ENCODE data around the gene NEMP1. TPM values are rescaled to one million over a fixed set of nuclear protein-coding genes. Genes with fewer than 3 reads are reported as not detected.
A peak's percentile ranks its signal among the peaks of the same experiment; 100 is the strongest.

NEMP1 gene
- total and polyA plus RNA-seq, 2 donors = 8.5 to 18.0 TPM

DNA sequence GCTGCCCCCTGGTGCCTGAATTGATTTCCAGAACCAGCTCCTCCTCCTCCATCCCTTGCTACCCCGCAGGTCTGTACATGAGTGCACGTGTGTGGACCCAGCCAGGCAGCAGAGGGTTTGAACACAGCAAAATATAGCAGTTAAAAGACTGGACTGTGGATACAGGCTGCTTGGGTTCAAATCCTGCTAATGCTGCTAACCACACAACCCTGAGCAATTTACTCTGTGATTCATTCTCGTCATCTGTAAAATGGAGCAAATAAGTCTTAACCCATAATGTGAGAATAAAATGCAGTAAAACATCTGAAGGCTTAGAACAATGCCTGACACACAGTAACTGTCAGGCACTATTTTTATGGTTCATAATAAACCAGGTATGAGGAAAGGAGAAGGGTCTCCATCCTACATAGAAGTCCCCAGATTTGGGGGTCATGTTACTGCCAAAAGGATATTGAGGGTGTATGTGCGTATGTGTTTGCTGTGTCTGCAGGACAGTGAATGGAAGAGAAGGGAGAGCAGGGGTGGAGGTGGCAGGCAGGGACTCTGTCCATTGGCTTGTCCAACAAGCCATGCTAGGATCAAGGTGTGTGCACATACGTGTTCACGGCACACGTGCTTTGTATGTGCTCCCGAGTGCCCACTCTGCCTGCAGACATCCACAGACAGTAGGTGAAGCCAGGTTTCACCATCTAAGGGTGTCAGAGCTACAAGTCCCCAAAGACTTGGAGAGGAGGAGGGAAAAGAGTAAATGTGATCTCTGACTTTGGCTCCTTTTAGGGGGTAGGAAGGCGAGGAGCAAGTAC, 34.1 kb upstream of the NEMP1 start:
- no peak for DNase-seq (ENCODE audit: extremely low spot score)
- Histone ChIP-seq H3K27ac (ENCODE audit: low read depth) (peak overlapping the region; percentile 81), H3K4me3 (ENCODE audit: low read depth, low read length) (no peak overlapping the region), H3K36me3 (ENCODE audit: insufficient read depth) (no peaks in the 10 kb centered on the region), H3K4me1 (ENCODE audit: insufficient read depth) (no peaks in the 10 kb centered on the region)
- WGBS = 62% methylated on average over 9 of the region's 9 CpGs

- peak; percentile 69 for DNase-seq (ENCODE audit: extremely low spot score)
- H3K36me3 ChIP-seq (ENCODE audit: insufficient read depth) = peaks cover 2% of the 10 kb centered on the region
- no peaks in the 10 kb centered on the region for H3K4me1 ChIP-seq (ENCODE audit: insufficient read depth)
- H3K27ac ChIP-seq (ENCODE audit: low read depth) = peak within 1 kb of the TSS; percentile 99
- H3K4me3 ChIP-seq (ENCODE audit: low read depth, low read length) = peak within 1 kb of the TSS; percentile 59
- WGBS = under 1% methylated on average over 13 of the region's 13 CpGs
These were observed 32.6 kb upstream of the NEMP1 start, which contains the start of gene STAT6 for GRCh38 chr12:57111031-57111734. Gene STAT6 (minus strand): TSS chr12:57111362. CDS start chr12:57108278, 3,084 bp downstream.

DNA sequence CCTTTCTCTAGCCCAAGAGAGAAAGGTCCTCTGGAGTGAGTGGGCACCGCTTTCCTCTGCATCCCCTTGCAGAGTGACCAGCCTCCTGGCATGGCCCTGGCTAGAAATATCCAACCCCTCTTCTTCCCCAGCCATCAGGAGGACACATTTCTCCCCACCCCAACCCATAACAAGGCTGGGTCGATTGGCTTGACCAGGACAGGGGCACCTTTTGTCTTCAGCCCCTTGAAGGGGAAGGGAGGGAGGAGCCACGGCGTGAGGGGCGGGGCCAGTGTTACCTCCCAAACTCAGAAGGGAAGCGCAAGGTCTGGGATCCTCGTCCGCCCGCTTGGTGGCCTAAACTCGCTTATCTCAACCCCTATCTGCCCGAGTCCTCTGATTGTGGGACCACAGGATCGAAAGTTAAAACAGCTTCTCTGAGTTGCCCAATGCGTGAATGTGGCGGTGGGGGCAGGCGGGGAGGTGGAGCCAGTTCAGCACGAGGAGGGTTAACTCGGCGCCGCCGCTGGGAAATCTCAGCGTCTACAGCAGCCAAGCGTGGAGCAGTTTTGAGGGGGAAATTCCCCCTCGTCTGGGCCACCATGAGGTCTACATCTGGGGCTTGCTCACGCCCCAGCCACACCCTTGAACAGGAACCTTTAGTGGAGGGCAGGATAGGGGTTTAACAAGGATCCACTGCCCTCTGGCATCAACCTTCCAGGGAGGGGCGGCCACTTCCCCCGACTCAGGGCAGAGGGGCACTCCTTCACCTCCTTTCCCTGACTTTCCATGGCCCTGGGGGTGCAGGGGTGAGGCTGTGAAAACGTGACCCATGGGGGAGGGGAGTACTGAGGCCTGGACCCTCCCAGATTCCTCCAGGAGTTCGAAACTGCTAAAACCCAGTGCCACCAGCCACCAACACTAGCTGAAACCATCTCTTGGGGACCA, 31.8 kb upstream of the NEMP1 start:
- Histone ChIP-seq H3K36me3 (ENCODE audit: insufficient read depth) (peaks cover 2% of the 10 kb centered on the region), H3K4me1 (ENCODE audit: insufficient read depth) (no peaks in the 10 kb centered on the region), H3K4me3 (ENCODE audit: low read depth, low read length) (peak overlapping the region; percentile 59), H3K27ac (ENCODE audit: low read depth) (peak overlapping the region; percentile 99)
- 3% methylated on average over 28 of the region's 28 CpGs for WGBS
- no peak for DNase-seq (ENCODE audit: extremely low spot score)

GRCh38 chr12:57109207-57110103, 30.9 kb upstream of the NEMP1 start:
- Histone ChIP-seq H3K27ac (ENCODE audit: low read depth) (peak overlapping the region; percentile 99), H3K36me3 (ENCODE audit: insufficient read depth) (peaks cover 2% of the 10 kb centered on the region), H3K4me1 (ENCODE audit: insufficient read depth) (no peaks in the 10 kb centered on the region), H3K4me3 (ENCODE audit: low read depth, low read length) (peak overlapping the region; percentile 59)
- WGBS = 52% methylated on average over 7 of the region's 7 CpGs
- DNase-seq (ENCODE audit: extremely low spot score) = no peak

DNA sequence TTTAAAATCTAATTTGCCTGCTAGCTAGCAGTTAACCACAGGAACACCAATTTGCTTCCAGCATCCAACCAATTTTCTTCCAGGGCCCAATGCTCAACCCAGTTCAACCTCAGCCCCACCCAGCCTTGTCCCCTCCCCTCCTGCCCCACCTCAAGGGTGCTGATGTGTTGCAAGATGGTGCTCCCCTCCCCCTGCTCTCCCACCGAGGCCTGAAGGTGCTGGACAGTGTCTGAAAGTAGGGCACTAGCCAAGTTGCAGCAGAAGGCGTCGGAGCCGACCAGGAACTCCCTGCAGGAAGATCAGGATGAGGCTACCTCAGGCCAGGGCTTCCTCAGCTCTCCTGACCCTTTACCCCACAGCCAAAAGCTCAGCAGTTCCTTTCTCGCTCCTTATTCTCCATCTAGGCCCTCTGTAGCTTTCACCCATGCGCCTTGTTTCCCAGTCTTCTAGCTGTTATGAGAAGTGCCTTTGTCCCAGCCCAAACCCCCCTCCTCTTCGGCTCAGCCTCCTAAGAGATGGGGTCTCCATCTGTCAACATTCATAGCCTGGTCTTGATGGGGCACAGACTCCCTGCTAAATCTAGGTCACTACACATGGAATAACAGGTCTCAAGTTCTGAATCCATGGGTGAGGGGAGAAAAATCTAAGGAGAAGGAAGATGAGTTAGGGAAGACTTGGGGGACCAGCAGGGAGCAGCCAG, 29.0 kb upstream of the NEMP1 start:
- no peak for DNase-seq (ENCODE audit: extremely low spot score)
- Histone ChIP-seq H3K4me3 (ENCODE audit: low read depth, low read length) (no peak overlapping the region), H3K4me1 (ENCODE audit: insufficient read depth) (no peaks in the 10 kb centered on the region), H3K27ac (ENCODE audit: low read depth) (no peak overlapping the region), H3K36me3 (ENCODE audit: insufficient read depth) (peaks cover 2% of the 10 kb centered on the region)
- WGBS = 51% methylated on average over 7 of the region's 7 CpGs

DNA sequence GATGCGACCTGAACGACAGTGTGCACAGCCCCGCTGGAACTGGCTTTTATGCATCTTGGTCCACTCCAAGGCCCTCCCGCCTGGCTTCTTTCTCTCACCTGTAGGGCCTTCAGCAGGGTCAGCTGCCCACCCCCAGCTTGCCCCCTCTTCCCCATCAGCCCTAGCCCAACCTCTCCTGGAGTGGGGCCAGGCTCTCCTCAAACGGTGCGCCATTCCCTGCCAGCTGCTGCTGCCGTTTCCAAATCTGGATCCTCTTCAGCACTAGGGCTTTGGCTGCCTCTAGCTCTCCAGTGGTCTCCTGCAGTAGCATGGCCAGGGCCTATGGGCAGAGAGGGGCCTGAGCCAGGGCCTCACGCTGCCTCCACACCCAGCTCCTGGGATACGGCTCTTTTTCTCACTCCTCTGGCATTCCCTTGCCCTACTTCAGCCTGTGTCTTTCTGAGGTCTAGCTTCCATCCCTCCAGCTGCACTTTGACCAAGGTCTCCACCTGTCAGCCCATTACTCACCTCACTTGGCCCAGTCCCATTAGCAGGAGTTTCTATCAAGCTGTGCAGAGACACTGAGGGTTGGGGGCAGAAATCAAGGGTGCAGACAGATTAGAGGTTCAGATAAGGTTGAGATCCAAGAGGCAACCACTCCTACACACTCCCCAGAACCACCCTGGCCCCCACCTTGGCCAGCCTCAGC, 27.6 kb upstream of the NEMP1 start:
- no peaks in the 10 kb centered on the region for H3K4me1 ChIP-seq (ENCODE audit: insufficient read depth)
- no peak overlapping the region for H3K27ac ChIP-seq (ENCODE audit: low read depth)
- WGBS = 74% methylated on average over 9 of the region's 9 CpGs
- peaks cover 2% of the 10 kb centered on the region for H3K36me3 ChIP-seq (ENCODE audit: insufficient read depth)
- DNase-seq (ENCODE audit: extremely low spot score) = no peak
- H3K4me3 ChIP-seq (ENCODE audit: low read depth, low read length) = no peak overlapping the region

GRCh38 chr12:57105011-57105753, 26.6 kb upstream of the NEMP1 start:
- no peaks in the 10 kb centered on the region for H3K4me1 ChIP-seq (ENCODE audit: insufficient read depth)
- DNase-seq (ENCODE audit: extremely low spot score) = no peak
- no peak overlapping the region for H3K27ac ChIP-seq (ENCODE audit: low read depth)
- H3K36me3 ChIP-seq (ENCODE audit: insufficient read depth) = peaks cover 2% of the 10 kb centered on the region
- H3K4me3 ChIP-seq (ENCODE audit: low read depth, low read length) = no peak overlapping the region
- WGBS = 94% methylated on average over 14 of the region's 14 CpGs

GRCh38 chr12:57104292-57104910, 25.8 kb upstream of the NEMP1 start:
- no peak for DNase-seq (ENCODE audit: extremely low spot score)
- H3K27ac ChIP-seq (ENCODE audit: low read depth) = no peak overlapping the region
- H3K36me3 ChIP-seq (ENCODE audit: insufficient read depth) = peaks cover 2% of the 10 kb centered on the region
- H3K4me3 ChIP-seq (ENCODE audit: low read depth, low read length) = no peak overlapping the region
- H3K4me1 ChIP-seq (ENCODE audit: insufficient read depth) = no peaks in the 10 kb centered on the region
- WGBS = 95% methylated on average over 12 of the region's 12 CpGs

- WGBS = 86% methylated on average over 7 of the region's 7 CpGs
- Histone ChIP-seq H3K27ac (ENCODE audit: low read depth) (no peak overlapping the region), H3K4me1 (ENCODE audit: insufficient read depth) (no peaks in the 10 kb centered on the region), H3K4me3 (ENCODE audit: low read depth, low read length) (no peak overlapping the region), H3K36me3 (ENCODE audit: insufficient read depth) (peaks cover 2% of the 10 kb centered on the region)
- no peak for DNase-seq (ENCODE audit: extremely low spot score)
These were observed 25.3 kb upstream of the NEMP1 start for GRCh38 chr12:57103856-57104255.

DNA sequence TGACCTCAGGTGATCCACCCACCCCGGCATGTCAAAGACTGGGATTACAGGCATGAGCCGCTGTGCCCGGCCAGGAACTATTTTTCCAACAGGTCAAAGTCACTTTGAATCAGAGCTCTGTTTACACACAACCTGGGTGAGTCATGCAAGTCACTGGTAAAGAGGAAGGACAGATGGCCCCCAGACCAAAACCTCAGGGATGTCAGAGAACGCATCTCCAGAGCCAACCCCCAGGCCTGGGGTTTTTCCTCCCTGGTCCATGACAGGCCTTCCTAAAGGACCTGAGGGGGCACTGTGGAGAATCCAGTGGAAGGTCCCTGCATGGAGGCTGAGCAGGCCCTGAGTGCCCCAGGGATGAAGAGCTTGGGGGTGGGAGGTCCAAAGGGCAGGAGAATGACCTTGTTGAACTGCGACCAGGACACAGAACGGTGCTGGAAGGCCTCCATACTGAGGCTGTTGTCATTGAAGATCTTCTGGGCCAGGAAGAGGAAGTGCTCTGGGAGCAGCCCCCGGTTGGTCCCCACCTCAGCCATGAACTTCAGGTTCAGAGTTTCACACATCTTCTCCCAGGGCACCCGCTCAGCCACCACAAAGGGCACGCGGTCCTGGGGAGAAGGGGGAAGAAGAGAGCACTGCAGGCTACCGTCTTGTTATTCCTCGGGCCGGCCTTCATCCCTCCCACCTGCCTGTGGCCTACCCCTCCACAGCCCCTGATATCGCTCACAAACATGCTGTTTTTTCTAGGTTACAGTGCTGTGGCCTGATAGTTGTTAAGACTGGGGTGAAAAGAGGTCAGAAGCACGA, 23.5 kb upstream of the NEMP1 start:
- no peak overlapping the region for H3K27ac ChIP-seq (ENCODE audit: low read depth)
- 72% methylated on average over 15 of the region's 15 CpGs for WGBS

More for the DNA sequence above, 23.5 kb upstream of the NEMP1 start:
- peaks cover 2% of the 10 kb centered on the region for H3K36me3 ChIP-seq (ENCODE audit: insufficient read depth)
- DNase-seq (ENCODE audit: extremely low spot score) = no peak
- no peak overlapping the region for H3K4me3 ChIP-seq (ENCODE audit: low read depth, low read length)
- no peaks in the 10 kb centered on the region for H3K4me1 ChIP-seq (ENCODE audit: insufficient read depth)
